Naive thymus-derived CD8-positive, alpha-beta T cell (primary cell): ENCODE results near the gene MEX3B. TPM values are rescaled to one million over a fixed set of nuclear protein-coding genes. Genes with fewer than 3 reads are reported as not detected.

Source experiments
- ATAC-seq, 2 donors: fragments of 150-1000 bp; cut with Tn5 transposase in 1 of 2; sonication (Bioruptor Pico), chemical (Tn5 transposase) in 1 of 2; 1 replicate in 1 of 2; 2 replicates in 1 of 2; pipeline ENCODE4 v1.10.0; 2021; ENCODE audit warnings: mild to moderate bottlenecking in 2 of 2, moderate library complexity in 2 of 2
- POLR2A ChIA-PET: fragments of 350-600 bp; sonication (Branson Sonifier 250); formaldehyde crosslinking; loops from one replicate; lab custom pipeline; 2021; ENCODE audit warnings: antibody characterized with exemption; lab: Charles Lee
- DNase-seq, 10 donors: peaks; one replicate each; pipeline versions ENCODE4 v3.0.0 to v3.0.0-alpha.2; 2020 to 2022
- H3K27ac Mint-ChIP-seq, 10 donors: one replicate each; pipeline ENCODE4 v1.8.0; 2020 to 2022; ENCODE audit warnings: mild to moderate bottlenecking in 10 of 10, mixed read lengths in 10 of 10, moderate library complexity in 4 of 10, inconsistent platforms in 1 of 10
- H3K27me3 Mint-ChIP-seq, 5 donors: one replicate each; pipeline ENCODE4 v1.8.0; 2021 to 2022; ENCODE audit warnings: mixed read lengths in 5 of 5
- H3K36me3 Mint-ChIP-seq, 3 donors: one replicate each; pipeline ENCODE4 v1.8.0; 2020 to 2022; ENCODE audit warnings: mixed read lengths in 3 of 3, mild to moderate bottlenecking in 2 of 3, inconsistent platforms in 1 of 3
- H3K4me1 Mint-ChIP-seq, 4 donors: one replicate each; pipeline ENCODE4 v1.8.0; 2021 to 2022; ENCODE audit warnings: mixed read lengths in 4 of 4
- H3K4me3 Mint-ChIP-seq, 10 donors: one replicate each; pipeline ENCODE4 v1.8.0; 2020 to 2022; ENCODE audit warnings: mild to moderate bottlenecking in 10 of 10, mixed read lengths in 10 of 10, moderate library complexity in 6 of 10, inconsistent platforms in 1 of 10
- H3K9me3 Mint-ChIP-seq, 9 donors: one replicate each; pipeline ENCODE4 v1.8.0; 2020 to 2022; ENCODE audit warnings: mixed read lengths in 9 of 9, mild to moderate bottlenecking in 3 of 9, inconsistent platforms in 1 of 9, moderate library complexity in 1 of 9
- polyA plus RNA-seq, 3 donors: library from polyadenylated mRNA; unstranded; fragments of 300-500 nt; fragmentation: Illumina TruSeq; gene quantifications; one replicate each; pipeline ENCODE4 v1.2.3, GENCODE V29; 2021
- total RNA-seq, 8 experiments: library from RNA in 2 of 8; stranded (reverse) in 2 of 8; gene quantifications; one replicate each; pipeline ENCODE4 v1.2.3 and lab custom pipeline; 2021 to 2026

MEX3B gene
- total and polyA plus RNA-seq, 5 experiments from 2014 or later: 1.5 to 1.8 TPM; not detected in 3

GRCh38 chr15:82046666-82047452, 1.0 kb upstream of the MEX3B start:
- ATAC-seq: peak; percentile 69 to 80
- peak; percentile 83 to 94 (median 90) for DNase-seq
- POLR2A ChIA-PET: interaction anchor here (0.6 kb wide), 1 partner anchor 336 kb away, joined by 3 read pairs; no protein-coding TSS in a partner anchor
- peak overlapping the region; percentile 88 to 95 (median 90) for H3K4me3 Mint-ChIP-seq
- H3K36me3 Mint-ChIP-seq: no peaks in the 10 kb centered on the region
- H3K27ac Mint-ChIP-seq: peak overlapping the region in 8 of 10 donors; percentile 78 to 96 (median 86)
- no peaks in the 10 kb centered on the region for H3K9me3 Mint-ChIP-seq
- peaks cover 10 to 24% (median 18%) of the 10 kb centered on the region in 4 donors for H3K4me1 Mint-ChIP-seq
- H3K27me3 Mint-ChIP-seq: peaks cover 0 to 5% (median 4%) of the 10 kb centered on the region in 5 donors

GRCh38 chr15:82045179-82045891, 483 bp downstream of the MEX3B start:
- no peaks in the 10 kb centered on the region for H3K36me3 Mint-ChIP-seq
- H3K9me3 Mint-ChIP-seq: no peaks in the 10 kb centered on the region
- ATAC-seq (peak in 1 of 2 donors; percentile 11), DNase-seq (peak in 7 of 10 donors; percentile 11 to 25 (median 21))
- H3K27ac Mint-ChIP-seq: peak overlapping the region in 8 of 10 donors; percentile 16 to 79 (median 51)
- peaks cover 0 to 4% (median 0%) of the 10 kb centered on the region in 5 donors for H3K27me3 Mint-ChIP-seq
- POLR2A ChIA-PET: interaction anchor here (0.6 kb wide), 1 partner anchor 85 kb away, joined by 4 read pairs; no protein-coding TSS in a partner anchor
- H3K4me3 Mint-ChIP-seq: peak overlapping the region; percentile 84 to 94 (median 88)
- H3K4me1 Mint-ChIP-seq: peaks cover 10 to 24% (median 18%) of the 10 kb centered on the region in 4 donors

GRCh38 chr15:82044373-82045178, 1.2 kb downstream of the MEX3B start:
- peaks cover 10 to 24% (median 18%) of the 10 kb centered on the region in 4 donors for H3K4me1 Mint-ChIP-seq
- H3K9me3 Mint-ChIP-seq: no peaks in the 10 kb centered on the region
- H3K4me3 Mint-ChIP-seq: peak overlapping the region; percentile 84 to 94 (median 88)
- POLR2A ChIA-PET: no interaction called here
- DNase-seq: peak in 9 of 10 donors; percentile 19 to 74 (median 39)
- H3K27ac Mint-ChIP-seq: peak overlapping the region in 7 of 10 donors; percentile 3 to 80 (median 65)
- ATAC-seq: no peak
- no peaks in the 10 kb centered on the region for H3K36me3 Mint-ChIP-seq
- peaks cover 0 to 4% (median 0%) of the 10 kb centered on the region in 5 donors for H3K27me3 Mint-ChIP-seq

- ATAC-seq (no peak), DNase-seq (peak in 1 of 10 donors; percentile 5)
- Mint-ChIP-seq H3K4me1 (peaks cover 10 to 24% (median 18%) of the 10 kb centered on the region in 4 donors), H3K4me3 (peak overlapping the region; percentile 84 to 94 (median 88)), H3K36me3 (no peaks in the 10 kb centered on the region), H3K27me3 (peaks cover 0 to 4% (median 0%) of the 10 kb centered on the region in 5 donors), H3K27ac (peak overlapping the region in 2 of 10 donors; percentile 37 to 68), H3K9me3 (no peaks in the 10 kb centered on the region)
- POLR2A ChIA-PET: no interaction called here
Measured at GRCh38 chr15:82043796-82044372, 1.9 kb downstream of the MEX3B start.

- POLR2A ChIA-PET: no interaction called here
- ATAC-seq: no peak
- Mint-ChIP-seq H3K9me3 (no peaks in the 10 kb centered on the region), H3K36me3 (no peaks in the 10 kb centered on the region), H3K27me3 (peaks cover 0 to 7% (median 0%) of the 10 kb centered on the region in 5 donors), H3K27ac (peak overlapping the region in 1 of 10 donors; percentile 87), H3K4me3 (peak overlapping the region in 8 of 10 donors; percentile 40 to 90 (median 59)), H3K4me1 (peaks cover 10 to 24% (median 18%) of the 10 kb centered on the region in 4 donors)
- DNase-seq: peak in 1 of 10 donors; percentile 4
Measured at GRCh38 chr15:82043130-82043673, 2.6 kb downstream of the MEX3B start.

- Mint-ChIP-seq H3K9me3 (no peaks in the 10 kb centered on the region), H3K27me3 (peaks cover 0 to 11% (median 0%) of the 10 kb centered on the region in 5 donors), H3K36me3 (no peaks in the 10 kb centered on the region), H3K27ac (peak overlapping the region in 1 of 10 donors; percentile 81), H3K4me1 (peaks cover 5 to 14% (median 10%) of the 10 kb centered on the region in 4 donors), H3K4me3 (peak overlapping the region in 1 of 10 donors; percentile 10)
- DNase-seq (no peak), ATAC-seq (no peak)
- POLR2A ChIA-PET: no interaction called here
Measured at GRCh38 chr15:82040862-82041261, 5.0 kb downstream of the MEX3B start.

GRCh38 chr15:82040390-82040789, 5.4 kb downstream of the MEX3B start:
- Mint-ChIP-seq H3K27me3 (peaks cover 0 to 12% (median 0%) of the 10 kb centered on the region in 5 donors), H3K4me1 (peaks cover 5 to 14% (median 10%) of the 10 kb centered on the region in 4 donors)
- POLR2A ChIA-PET: no interaction called here

GRCh38 chr15:82039871-82040270, 5.9 kb downstream of the MEX3B start:
- no peak overlapping the region for H3K4me3 Mint-ChIP-seq
- no peaks in the 10 kb centered on the region for H3K9me3 Mint-ChIP-seq
- no peak for ATAC-seq
- POLR2A ChIA-PET: no interaction called here
- DNase-seq: no peak
- H3K27me3 Mint-ChIP-seq: peaks cover 0 to 12% (median 0%) of the 10 kb centered on the region in 5 donors
- no peak overlapping the region for H3K27ac Mint-ChIP-seq
- H3K36me3 Mint-ChIP-seq: no peaks in the 10 kb centered on the region
- peaks cover under 1 to 9% (median 6%) of the 10 kb centered on the region in 4 donors for H3K4me1 Mint-ChIP-seq

More at GRCh38 chr15:82040390-82040789, 5.4 kb downstream of the MEX3B start:
- Mint-ChIP-seq H3K36me3 (no peaks in the 10 kb centered on the region), H3K4me3 (peak overlapping the region in 1 of 10 donors; percentile 10), H3K9me3 (no peaks in the 10 kb centered on the region), H3K27ac (no peak overlapping the region)
- ATAC-seq (no peak), DNase-seq (no peak)

GRCh38 chr15:82036461-82036860, 9.4 kb downstream of the MEX3B start:
- H3K4me3 Mint-ChIP-seq: no peak overlapping the region
- H3K27ac Mint-ChIP-seq: no peak overlapping the region
- ATAC-seq (no peak), DNase-seq (no peak)
- no peaks in the 10 kb centered on the region for H3K4me1 Mint-ChIP-seq
- H3K27me3 Mint-ChIP-seq: peaks cover 0 to 8% (median 3%) of the 10 kb centered on the region in 5 donors
- no peaks in the 10 kb centered on the region for H3K36me3 Mint-ChIP-seq
- POLR2A ChIA-PET: no interaction called here
- no peaks in the 10 kb centered on the region for H3K9me3 Mint-ChIP-seq

- no peak for ATAC-seq
- Mint-ChIP-seq H3K4me3 (no peak overlapping the region), H3K9me3 (no peaks in the 10 kb centered on the region), H3K36me3 (no peaks in the 10 kb centered on the region), H3K27me3 (peaks cover 0 to 3% (median 0%) of the 10 kb centered on the region in 5 donors), H3K4me1 (no peaks in the 10 kb centered on the region), H3K27ac (no peak overlapping the region)
- POLR2A ChIA-PET: no interaction called here
- DNase-seq: no peak
Measured at GRCh38 chr15:82031871-82032270, 13.9 kb downstream of the MEX3B start.

- DNase-seq (no peak), ATAC-seq (no peak)
- peaks cover 0 to 3% (median 0%) of the 10 kb centered on the region in 5 donors for H3K27me3 Mint-ChIP-seq
- H3K36me3 Mint-ChIP-seq: no peaks in the 10 kb centered on the region
- no peaks in the 10 kb centered on the region for H3K9me3 Mint-ChIP-seq
- POLR2A ChIA-PET: no interaction called here
- no peak overlapping the region for H3K4me3 Mint-ChIP-seq
- no peaks in the 10 kb centered on the region for H3K4me1 Mint-ChIP-seq
- no peak overlapping the region for H3K27ac Mint-ChIP-seq
Measured at GRCh38 chr15:82030176-82030575, 15.6 kb downstream of the MEX3B start.
